Small intestine (tissue), 7 donors: ENCODE measurements around the gene MIB1. TPM values are rescaled to one million over a fixed set of nuclear protein-coding genes. Genes with fewer than 3 reads are reported as not detected.
A peak's percentile ranks its signal among the peaks of the same experiment; 100 is the strongest.
"Not testable (repeated sequence)": the region's sequence is repeated elsewhere in the genome, so short reads cannot be mapped to it uniquely, and the experiment has no call there.

Experiments
- DNase-seq, 2 donors: peaks; one replicate each; pipeline versions ENCODE4 v3.0.0 to v3.0.0-alpha.2; 2013
- FAIRE-seq: peaks from 2 replicates; lab custom pipeline; 2012; peaks lifted over from hg19 to GRCh38; lab: Jason Lieb, UNC
- H3K27ac ChIP-seq, 3 donors: one replicate each; pipeline ENCODE4 v1.5.1; 2013; ENCODE audit warnings: low read length in 2 of 3, mild to moderate bottlenecking in 2 of 3, control low read depth in 1 of 3, inconsistent platforms in 1 of 3, low read depth in 1 of 3, moderate library complexity in 1 of 3
- H3K27me3 ChIP-seq, 3 donors: one replicate each; pipeline ENCODE4 v1.6.1; 2013; ENCODE audit warnings: low read length in 3 of 3, inconsistent platforms in 1 of 3; ENCODE audit not compliant: control insufficient read depth in 3 of 3, insufficient read depth in 3 of 3
- H3K36me3 ChIP-seq, 3 donors: one replicate each; pipeline ENCODE4 v1.6.1; 2013; ENCODE audit warnings: low read length in 3 of 3, inconsistent platforms in 1 of 3, low read depth in 1 of 3, mild to moderate bottlenecking in 1 of 3, moderate library complexity in 1 of 3; ENCODE audit not compliant: control insufficient read depth in 3 of 3, insufficient read depth in 2 of 3
- H3K4me1 ChIP-seq, 3 donors: one replicate each; pipeline ENCODE4 v1.6.1; 2013; ENCODE audit warnings: low read length in 2 of 3, inconsistent platforms in 1 of 3, low read depth in 1 of 3, mild to moderate bottlenecking in 1 of 3, moderate library complexity in 1 of 3; ENCODE audit not compliant: control insufficient read depth in 3 of 3, insufficient read depth in 2 of 3
- H3K4me3 ChIP-seq, 3 donors: one replicate each; pipeline ENCODE4 v1.5.1; 2013; ENCODE audit warnings: low read length in 3 of 3, control low read depth in 1 of 3, inconsistent platforms in 1 of 3, low read depth in 1 of 3, mild to moderate bottlenecking in 1 of 3, moderate library complexity in 1 of 3
- H3K9me3 ChIP-seq, 2 donors: one replicate each; pipeline ENCODE4 v1.6.1; 2013; ENCODE audit warnings: low read depth in 1 of 2, low read length in 1 of 2; ENCODE audit not compliant: control insufficient read depth in 2 of 2, insufficient read depth in 1 of 2
- WGBS, 3 donors: extraction: QIAGEN DNeasy Blood & Tissue Kit; methylation state at CpG; one replicate each; pipeline ENCODE4 v1.1.7; 2013; 5-methylcytosine and 5-hydroxymethylcytosine counted together
- polyA plus RNA-seq, 4 donors: library from polyadenylated mRNA; stranded (reverse) in 3 of 4; unstranded in 1 of 4; fragments of 200-250 nt in 3 of 4; fragments of 120-200 nt in 1 of 4; gene quantifications; one replicate each; pipeline versions ENCODE4 v1.2.1 to v1.2.3, GENCODE V29; 2013
- donor health status: healthy with polysubstance abuse.
- donor health status: control.
- donor health status: control.
- donor health status: Bipolar disorder and iron deficiency.
- donor health status: healthy.

MIB1 gene
- polyA plus RNA-seq, 4 donors: 3.1 to 23.1 (median 4.3) TPM

GRCh38 chr18:21706386-21706865, 34.2 kb upstream of the MIB1 start:
- Histone ChIP-seq H3K36me3 (no peaks in the 10 kb centered on the region), H3K4me1 (peaks cover 2 to 3% (median 3%) of the 10 kb centered on the region in 3 donors), H3K27me3 (no peaks in the 10 kb centered on the region), H3K9me3 (no peaks in the 10 kb centered on the region), H3K27ac (no peak overlapping the region), H3K4me3 (no peak overlapping the region)
- 98 to 99% (median 99%) methylated on average over 20 to 28 of the region's 28 CpGs for WGBS, 3 donors
- no peak for DNase-seq
- FAIRE-seq: no peak

- not testable (repeated sequence) for H3K4me3 ChIP-seq, H3K36me3 ChIP-seq, DNase-seq, FAIRE-seq, H3K27ac ChIP-seq, H3K27me3 ChIP-seq, H3K9me3 ChIP-seq, H3K4me1 ChIP-seq
- 67 to 85% (median 77%) methylated on average over 7 of the region's 7 CpGs for WGBS, 3 donors
Measured at GRCh38 chr18:21707130-21707529, 33.5 kb upstream of the MIB1 start.

GRCh38 chr18:21714474-21714873, 26.1 kb upstream of the MIB1 start:
- WGBS, 3 donors: 90 to 100% (median 95%) methylated on average over 1 of the region's 1 CpG
- no peak overlapping the region for H3K4me3 ChIP-seq
- no peaks in the 10 kb centered on the region for H3K9me3 ChIP-seq
- no peak overlapping the region for H3K27ac ChIP-seq
- H3K4me1 ChIP-seq: peaks cover 0 to 4% (median 0%) of the 10 kb centered on the region in 3 donors
- DNase-seq (no peak), FAIRE-seq (no peak)
- no peaks in the 10 kb centered on the region for H3K36me3 ChIP-seq
- no peaks in the 10 kb centered on the region for H3K27me3 ChIP-seq

- DNase-seq (no peak), FAIRE-seq (no peak)
- Histone ChIP-seq H3K4me1 (peaks cover 0 to 6% (median 0%) of the 10 kb centered on the region in 3 donors), H3K9me3 (no peaks in the 10 kb centered on the region), H3K27ac (no peak overlapping the region), H3K27me3 (no peaks in the 10 kb centered on the region), H3K36me3 (no peaks in the 10 kb centered on the region), H3K4me3 (no peak overlapping the region)
- WGBS, 3 donors: 81 to 93% (median 84%) methylated on average over 2 of the region's 2 CpGs
Measured at GRCh38 chr18:21722687-21723086, 17.9 kb upstream of the MIB1 start.

GRCh38 chr18:21725201-21725600, 15.4 kb upstream of the MIB1 start:
- Histone ChIP-seq H3K9me3 (no peaks in the 10 kb centered on the region), H3K27me3 (no peaks in the 10 kb centered on the region), H3K27ac (no peak overlapping the region), H3K4me3 (no peak overlapping the region), H3K36me3 (no peaks in the 10 kb centered on the region), H3K4me1 (peaks cover 0 to 10% (median 0%) of the 10 kb centered on the region in 3 donors)
- FAIRE-seq: no peak
- DNase-seq: no peak
- WGBS, 3 donors: 82 to 83% (median 82%) methylated on average over 4 of the region's 4 CpGs

GRCh38 chr18:21727702-21728101, 12.9 kb upstream of the MIB1 start:
- WGBS, 3 donors: 58 to 71% (median 61%) methylated on average over 2 of the region's 2 CpGs
- FAIRE-seq: no peak

GRCh38 chr18:21733011-21733410, 7.6 kb upstream of the MIB1 start:
- FAIRE-seq (no peak), DNase-seq (no peak)
- 70 to 92% (median 89%) methylated on average over 5 of the region's 5 CpGs for WGBS, 3 donors
- H3K36me3 ChIP-seq: no peaks in the 10 kb centered on the region
- no peaks in the 10 kb centered on the region for H3K27me3 ChIP-seq
- H3K4me1 ChIP-seq: peaks cover 0 to 13% (median 0%) of the 10 kb centered on the region in 3 donors
- H3K9me3 ChIP-seq: peaks cover 0 to 3% of the 10 kb centered on the region in 2 donors
- H3K4me3 ChIP-seq: no peak overlapping the region
- no peak overlapping the region for H3K27ac ChIP-seq

More at GRCh38 chr18:21727702-21728101, 12.9 kb upstream of the MIB1 start:
- H3K27ac ChIP-seq: peak overlapping the region in 1 of 3 donors; percentile 42
- no peak overlapping the region for H3K4me3 ChIP-seq
- no peaks in the 10 kb centered on the region for H3K36me3 ChIP-seq
- no peaks in the 10 kb centered on the region for H3K9me3 ChIP-seq
- H3K27me3 ChIP-seq: no peaks in the 10 kb centered on the region
- DNase-seq: peak in 1 of 2 donors; percentile 70
- H3K4me1 ChIP-seq: peaks cover 0 to 10% (median 0%) of the 10 kb centered on the region in 3 donors

- FAIRE-seq (no peak), DNase-seq (peak; percentile 69 to 91)
- H3K27me3 ChIP-seq: no peaks in the 10 kb centered on the region
- no peaks in the 10 kb centered on the region for H3K36me3 ChIP-seq
- no peak overlapping the region for H3K4me3 ChIP-seq
- peaks cover 0 to 15% (median 0%) of the 10 kb centered on the region in 3 donors for H3K4me1 ChIP-seq
- H3K27ac ChIP-seq: peak overlapping the region in 2 of 3 donors; percentile 60 to 78
- peaks cover 0 to 3% of the 10 kb centered on the region in 2 donors for H3K9me3 ChIP-seq
- WGBS, 3 donors: 43 to 57% (median 50%) methylated on average over 12 of the region's 12 CpGs
Measured at GRCh38 chr18:21735452-21736015, 5.1 kb upstream of the MIB1 start.
